CD4-positive, alpha-beta memory T cell (primary cell): ENCODE results near the gene ALDH1A1. TPM values are rescaled to one million over a fixed set of nuclear protein-coding genes. Genes with fewer than 3 reads are reported as not detected.
"Not testable (repeated sequence)": the region's sequence is repeated elsewhere in the genome, so short reads cannot be mapped to it uniquely, and the experiment has no call there.

ENCODE experiments used
- CTCF ChIA-PET: fragments of 350-600 bp; sonication (Branson Sonifier 250); formaldehyde crosslinking; loops from one replicate; lab custom pipeline; 2021; ENCODE audit warnings: inconsistent platforms; ENCODE audit not compliant: partially characterized antibody; lab: Charles Lee
- POLR2A ChIA-PET: fragments of 350-600 bp; sonication (Branson Sonifier 250); formaldehyde crosslinking; loops from one replicate; lab custom pipeline; 2021; ENCODE audit not compliant: partially characterized antibody; lab: Charles Lee
- DNase-seq, 5 donors: peaks; one replicate each; pipeline versions ENCODE4 v3.0.0 to v3.0.0-alpha.2; 2020 to 2022; ENCODE audit warnings: mixed read lengths in 1 of 5
- H3K27ac ChIP-seq: one replicate; pipeline ENCODE4 v1.7.0; 2013; ENCODE audit warnings: low read depth, low read length
- H3K27me3 ChIP-seq: 2 replicates; pipeline ENCODE4 v1.7.0; 2013; ENCODE audit warnings: mild to moderate bottlenecking, low read length, moderate library complexity; ENCODE audit not compliant: insufficient read depth
- H3K36me3 ChIP-seq: 2 replicates; pipeline ENCODE4 v1.7.0; 2013; ENCODE audit warnings: mild to moderate bottlenecking, low read length, moderate library complexity; ENCODE audit not compliant: insufficient read depth
- H3K4me1 ChIP-seq: 2 replicates; pipeline ENCODE4 v1.7.0; 2013; ENCODE audit warnings: mild to moderate bottlenecking, low read length, moderate library complexity; ENCODE audit not compliant: insufficient read depth
- H3K4me3 ChIP-seq, 2 donors: one replicate each; pipeline ENCODE4 v1.7.0; 2013; ENCODE audit warnings: low read length in 2 of 2, mild to moderate bottlenecking in 1 of 2
- H3K9me3 ChIP-seq, 2 donors: one replicate each; pipeline ENCODE4 v1.7.0; 2013; ENCODE audit warnings: low read length in 2 of 2, control low read depth in 1 of 2; ENCODE audit not compliant: control insufficient read depth in 1 of 2
- H3K27ac Mint-ChIP-seq, 7 donors: one replicate each; pipeline ENCODE4 v1.8.0; 2020 to 2021; ENCODE audit warnings: mixed read lengths in 7 of 7, mild to moderate bottlenecking in 6 of 7, inconsistent platforms in 3 of 7, moderate library complexity in 3 of 7
- H3K27me3 Mint-ChIP-seq, 2 donors: one replicate each; pipeline ENCODE4 v1.8.0; 2020 to 2021; ENCODE audit warnings: mixed read lengths in 2 of 2
- H3K36me3 Mint-ChIP-seq, 2 donors: one replicate each; pipeline ENCODE4 v1.8.0; 2020 to 2021; ENCODE audit warnings: mixed read lengths in 2 of 2, inconsistent platforms in 1 of 2, mild to moderate bottlenecking in 1 of 2
- H3K4me1 Mint-ChIP-seq, 4 donors: one replicate each; pipeline ENCODE4 v1.8.0; 2020 to 2021; ENCODE audit warnings: mixed read lengths in 4 of 4, mild to moderate bottlenecking in 1 of 4
- H3K4me3 Mint-ChIP-seq, 8 donors: one replicate each; pipeline ENCODE4 v1.8.0; 2020 to 2021; ENCODE audit warnings: mixed read lengths in 8 of 8, mild to moderate bottlenecking in 7 of 8, moderate library complexity in 6 of 8, inconsistent platforms in 3 of 8
- H3K9me3 Mint-ChIP-seq, 8 donors: one replicate each; pipeline ENCODE4 v1.8.0; 2020 to 2021; ENCODE audit warnings: mixed read lengths in 8 of 8, mild to moderate bottlenecking in 5 of 8, inconsistent platforms in 3 of 8, moderate library complexity in 1 of 8
- intact Hi-C: fragments of 100-400 bp; cut with micrococcal nuclease; formaldehyde crosslinking; loops from one replicate; pipeline ENCODE4 v1.15.1; 2023
- polyA plus RNA-seq, 2 donors: library from polyadenylated mRNA; unstranded; fragments of 300-500 nt; fragmentation: Illumina TruSeq; gene quantifications; one replicate each; pipeline ENCODE4 v1.2.3, GENCODE V29; 2021
- total RNA-seq, 2 experiments: library from RNA; stranded (reverse); gene quantifications; one replicate each; pipeline ENCODE4 v1.2.3, GENCODE V29; 2021

ALDH1A1 gene
- total and polyA plus RNA-seq, 4 experiments from 2014 or later = 0.44 to 1.2 TPM; not detected in 2

DNA sequence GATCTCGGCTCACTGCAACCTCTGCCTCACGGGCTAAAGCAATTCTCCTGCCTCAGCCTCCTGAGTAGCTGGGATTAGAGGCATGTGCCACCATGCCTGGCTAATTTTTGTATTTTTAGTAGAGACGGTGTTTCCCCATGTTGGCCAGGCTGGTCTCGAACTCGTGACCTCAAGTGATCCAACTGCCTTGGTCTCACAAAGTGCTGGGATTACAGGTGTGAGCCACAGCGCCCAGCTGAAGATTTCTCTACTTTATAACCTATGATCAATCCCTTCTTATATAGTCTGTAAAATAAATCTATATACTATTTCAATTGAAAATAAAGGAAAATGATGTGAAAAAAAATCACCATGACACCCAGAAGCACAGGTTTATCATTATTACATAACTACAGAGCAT lies 13.3 kb downstream of the ALDH1A1 start:
- H3K27me3 Mint-ChIP-seq, H3K4me3 Mint-ChIP-seq, H3K4me1 Mint-ChIP-seq, H3K27ac Mint-ChIP-seq, H3K27ac ChIP-seq, H3K4me3 ChIP-seq, H3K9me3 Mint-ChIP-seq, H3K9me3 ChIP-seq, DNase-seq, H3K27me3 ChIP-seq, H3K36me3 ChIP-seq, intact Hi-C loops, H3K4me1 ChIP-seq, H3K36me3 Mint-ChIP-seq, POLR2A ChIA-PET: not testable (repeated sequence)
- CTCF ChIA-PET = interaction anchor here (0.7 kb wide), 1 partner anchor 10 kb away, joined by 3 read pairs; no protein-coding TSS in a partner anchor

DNA sequence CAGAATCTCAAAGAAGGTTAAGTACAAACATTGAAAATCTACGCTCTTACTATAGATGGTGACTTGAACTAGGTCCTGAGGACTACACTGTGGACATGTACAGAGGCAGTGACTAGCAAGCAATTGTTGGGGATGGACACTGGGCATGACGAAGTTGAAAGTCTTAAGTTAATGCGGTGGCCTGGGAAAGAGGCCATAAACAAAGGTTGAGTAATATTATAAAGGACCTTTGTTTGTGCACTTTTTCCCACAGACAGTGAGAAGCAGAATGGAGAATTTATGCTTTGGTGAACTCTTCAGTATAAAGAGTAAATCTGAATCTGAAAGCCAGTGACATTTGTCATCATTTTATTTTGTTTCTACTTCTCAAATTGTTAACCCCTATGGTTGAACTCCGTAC lies 15.3 kb downstream of the ALDH1A1 start:
- ChIA-PET POLR2A (no interaction called here), CTCF (no interaction called here)
- H3K4me1 Mint-ChIP-seq = no peaks in the 10 kb centered on the region
- intact Hi-C loops = no loop called here
- no peak for DNase-seq
- peaks cover 0 to 9% of the 10 kb centered on the region in 2 donors for H3K27me3 Mint-ChIP-seq
- no peaks in the 10 kb centered on the region for H3K4me1 ChIP-seq
- no peaks in the 10 kb centered on the region for H3K9me3 ChIP-seq
- no peak overlapping the region for H3K27ac ChIP-seq
- H3K36me3 Mint-ChIP-seq = no peaks in the 10 kb centered on the region
- H3K4me3 ChIP-seq = no peak overlapping the region
- peaks cover 0 to 2% (median 0%) of the 10 kb centered on the region in 8 donors for H3K9me3 Mint-ChIP-seq
- H3K27me3 ChIP-seq = no peaks in the 10 kb centered on the region
- no peak overlapping the region for H3K27ac Mint-ChIP-seq
- no peaks in the 10 kb centered on the region for H3K36me3 ChIP-seq
- no peak overlapping the region for H3K4me3 Mint-ChIP-seq

DNA sequence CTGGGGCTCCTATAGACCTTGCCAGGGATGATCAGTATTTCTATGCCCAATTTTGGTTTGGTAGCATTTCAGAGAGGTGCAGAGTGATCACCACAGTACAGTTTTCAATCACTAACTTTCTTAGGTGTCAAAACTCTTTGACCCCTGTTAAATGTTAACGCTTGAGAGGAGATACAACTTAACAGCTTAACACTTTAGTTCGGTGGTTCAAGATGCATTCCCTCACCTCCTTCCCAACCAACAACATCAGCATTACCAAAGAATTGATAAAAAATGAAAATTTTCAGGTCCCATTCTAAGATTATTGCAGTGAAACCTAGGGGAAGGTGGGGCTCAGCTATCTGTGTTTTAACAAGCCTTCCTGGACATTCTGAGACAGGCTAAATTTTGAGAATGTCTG lies 16.2 kb downstream of the ALDH1A1 start:
- H3K27ac Mint-ChIP-seq = no peak overlapping the region
- no peak overlapping the region for H3K4me3 ChIP-seq
- H3K27ac ChIP-seq = no peak overlapping the region
- peaks cover 0 to 5% of the 10 kb centered on the region in 2 donors for H3K27me3 Mint-ChIP-seq
- no peaks in the 10 kb centered on the region for H3K27me3 ChIP-seq
- intact Hi-C loops = no loop called here
- no peaks in the 10 kb centered on the region for H3K36me3 ChIP-seq
- no peaks in the 10 kb centered on the region for H3K4me1 ChIP-seq
- DNase-seq = no peak
- POLR2A ChIA-PET = no interaction called here
- no peaks in the 10 kb centered on the region for H3K9me3 ChIP-seq
- H3K36me3 Mint-ChIP-seq = no peaks in the 10 kb centered on the region
- CTCF ChIA-PET = no interaction called here
- no peak overlapping the region for H3K4me3 Mint-ChIP-seq
- H3K4me1 Mint-ChIP-seq = no peaks in the 10 kb centered on the region
- peaks cover 0 to 2% (median 0%) of the 10 kb centered on the region in 8 donors for H3K9me3 Mint-ChIP-seq

DNA sequence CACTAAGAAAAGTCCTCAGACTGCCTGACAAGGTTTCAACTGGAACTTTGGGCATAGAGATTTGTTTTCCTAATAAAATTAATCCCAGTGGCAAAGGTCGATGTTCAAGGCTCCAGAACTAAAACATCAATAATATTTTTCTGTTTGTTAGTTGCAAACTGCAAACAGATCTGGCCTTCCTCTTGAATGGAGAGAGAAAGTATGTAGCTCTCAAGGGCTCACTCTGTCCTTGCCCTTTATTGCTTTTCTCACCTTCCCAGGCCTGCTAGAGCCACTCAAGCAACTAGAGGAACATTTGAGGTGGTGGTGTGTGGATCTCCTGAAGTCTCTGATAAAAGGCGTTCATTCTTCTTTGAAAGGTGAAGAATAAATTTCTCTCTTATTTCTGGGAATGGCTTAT lies 16.6 kb downstream of the ALDH1A1 start:
- Histone ChIP-seq H3K27me3 (no peaks in the 10 kb centered on the region), H3K4me1 (no peaks in the 10 kb centered on the region), H3K4me3 (no peak overlapping the region), H3K9me3 (no peaks in the 10 kb centered on the region), H3K27ac (no peak overlapping the region), H3K36me3 (no peaks in the 10 kb centered on the region)
- Mint-ChIP-seq H3K9me3 (peaks cover 0 to 2% (median 0%) of the 10 kb centered on the region in 8 donors), H3K4me3 (no peak overlapping the region), H3K27ac (no peak overlapping the region), H3K36me3 (no peaks in the 10 kb centered on the region), H3K27me3 (peaks cover 0 to 2% of the 10 kb centered on the region in 2 donors), H3K4me1 (no peaks in the 10 kb centered on the region)
- intact Hi-C loops = no loop called here
- ChIA-PET CTCF (no interaction called here), POLR2A (no interaction called here)
- DNase-seq = no peak

DNA sequence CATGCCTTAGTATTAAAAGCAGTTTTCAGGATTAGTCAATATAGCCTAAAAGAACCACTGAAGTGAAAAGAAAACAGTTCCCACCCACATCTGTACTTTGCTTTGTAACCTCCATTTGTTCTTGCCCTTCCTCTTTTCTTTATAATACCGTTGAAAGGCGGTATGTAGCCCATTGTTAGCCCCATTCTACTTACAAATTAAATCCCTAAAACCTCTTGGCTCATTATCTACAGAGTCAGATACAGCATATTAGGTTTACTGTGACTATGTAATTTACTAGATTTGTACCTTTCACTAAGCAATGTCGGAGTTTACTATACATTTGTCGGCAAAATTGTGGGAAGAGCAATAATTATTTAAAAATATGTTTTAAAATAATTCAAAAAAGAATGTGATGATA lies 17.3 kb downstream of the ALDH1A1 start:
- no peaks in the 10 kb centered on the region for H3K4me1 Mint-ChIP-seq
- H3K27ac Mint-ChIP-seq = no peak overlapping the region
- no peak overlapping the region for H3K27ac ChIP-seq
- H3K27me3 ChIP-seq = no peaks in the 10 kb centered on the region
- no peaks in the 10 kb centered on the region for H3K36me3 ChIP-seq
- POLR2A ChIA-PET = no interaction called here
- H3K4me1 ChIP-seq = no peaks in the 10 kb centered on the region
- H3K4me3 Mint-ChIP-seq = no peak overlapping the region
- H3K9me3 ChIP-seq = no peaks in the 10 kb centered on the region
- H3K27me3 Mint-ChIP-seq = peaks cover 0 to 2% of the 10 kb centered on the region in 2 donors
- CTCF ChIA-PET = no interaction called here
- no peaks in the 10 kb centered on the region for H3K36me3 Mint-ChIP-seq
- no peak for DNase-seq
- no peak overlapping the region for H3K4me3 ChIP-seq
- peaks cover 0 to 2% (median 0%) of the 10 kb centered on the region in 8 donors for H3K9me3 Mint-ChIP-seq
- intact Hi-C loops = no loop called here

DNA sequence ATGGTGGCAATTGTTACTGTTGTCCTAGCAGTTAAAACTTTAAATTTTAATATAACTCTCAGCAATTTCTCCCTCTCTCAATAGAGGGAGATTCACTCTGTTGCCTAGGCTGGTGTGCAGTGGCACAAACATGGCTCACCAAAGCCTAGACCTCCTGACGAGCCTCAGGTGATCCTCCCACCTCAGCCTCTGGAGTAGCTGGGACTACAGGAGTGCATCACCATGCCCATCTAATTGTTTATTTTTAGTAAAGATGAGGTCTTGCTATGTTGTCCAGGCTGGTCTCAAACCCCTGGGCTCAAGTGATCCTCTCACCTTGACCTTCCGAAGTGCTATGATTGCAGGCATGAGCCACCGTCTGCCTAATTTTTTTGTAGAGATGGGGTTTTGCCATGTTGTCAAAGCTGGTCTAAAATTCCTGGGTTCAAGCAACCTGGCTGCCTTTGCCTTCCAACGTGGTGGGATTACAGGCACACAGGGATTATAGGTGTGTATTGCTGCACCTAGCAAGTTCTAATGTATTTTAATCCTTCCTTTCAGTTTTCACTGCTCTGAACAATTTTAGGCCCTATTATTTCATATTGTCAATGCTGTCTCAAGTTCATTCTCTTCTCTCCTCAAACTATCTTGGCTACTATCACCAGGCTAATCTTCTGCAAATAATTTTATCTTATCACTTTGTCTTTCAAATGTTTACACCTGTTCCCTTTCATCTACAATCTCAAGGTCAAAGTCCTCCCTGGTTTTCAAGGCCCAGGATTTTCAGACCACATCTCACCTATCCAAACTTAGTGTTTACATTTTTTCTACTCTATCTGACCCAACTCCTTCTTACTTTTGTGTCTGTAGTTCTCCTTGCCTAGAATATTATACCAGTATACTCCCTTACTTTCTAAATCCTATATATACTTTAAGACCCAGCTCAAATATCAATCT lies 18.9 kb downstream of the ALDH1A1 start:
- Mint-ChIP-seq H3K9me3 (peaks cover 0 to 2% (median 0%) of the 10 kb centered on the region in 8 donors), H3K36me3 (no peaks in the 10 kb centered on the region), H3K27me3 (peaks cover 0 to 2% of the 10 kb centered on the region in 2 donors), H3K4me3 (no peak overlapping the region), H3K4me1 (no peaks in the 10 kb centered on the region), H3K27ac (no peak overlapping the region)
- intact Hi-C loops = no loop called here
- no peak overlapping the region for H3K4me3 ChIP-seq
- H3K9me3 ChIP-seq = no peaks in the 10 kb centered on the region
- no peaks in the 10 kb centered on the region for H3K27me3 ChIP-seq
- ChIA-PET CTCF (no interaction called here), POLR2A (no interaction called here)
- no peak for DNase-seq
- H3K27ac ChIP-seq = no peak overlapping the region
- no peaks in the 10 kb centered on the region for H3K4me1 ChIP-seq
- H3K36me3 ChIP-seq = no peaks in the 10 kb centered on the region

DNA sequence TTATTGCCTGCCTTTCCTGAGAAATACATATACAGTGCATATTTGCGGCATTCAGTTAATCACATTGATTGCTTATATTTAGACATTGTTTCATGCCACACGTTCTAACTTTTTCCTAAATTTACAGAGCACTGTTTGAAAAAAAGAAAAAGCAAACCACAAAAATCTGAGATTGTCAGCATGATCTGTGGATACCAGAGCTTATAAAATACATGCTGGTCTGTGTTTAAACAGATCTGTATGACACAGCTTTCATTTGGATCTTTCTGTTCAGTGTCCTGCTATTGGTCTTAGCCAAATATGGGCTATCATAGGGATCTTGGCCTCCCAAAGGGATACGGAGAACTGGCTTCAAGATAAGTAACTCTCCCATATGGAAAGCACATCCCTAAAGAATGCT lies 20.2 kb downstream of the ALDH1A1 start:
- Histone ChIP-seq H3K36me3 (no peaks in the 10 kb centered on the region), H3K4me1 (no peaks in the 10 kb centered on the region), H3K27me3 (no peaks in the 10 kb centered on the region), H3K4me3 (no peak overlapping the region), H3K27ac (no peak overlapping the region), H3K9me3 (no peaks in the 10 kb centered on the region)
- ChIA-PET CTCF (interaction anchor here (1.3 kb wide), 1 partner anchor 14 kb away, joined by 3 read pairs; no protein-coding TSS in a partner anchor), POLR2A (no interaction called here)
- H3K4me1 Mint-ChIP-seq = no peaks in the 10 kb centered on the region
- no peak overlapping the region for H3K4me3 Mint-ChIP-seq
- intact Hi-C loops = no loop called here
- H3K27ac Mint-ChIP-seq = no peak overlapping the region
- peaks cover 0 to 2% of the 10 kb centered on the region in 2 donors for H3K27me3 Mint-ChIP-seq
- peaks cover 0 to 2% (median 0%) of the 10 kb centered on the region in 8 donors for H3K9me3 Mint-ChIP-seq
- H3K36me3 Mint-ChIP-seq = no peaks in the 10 kb centered on the region
- DNase-seq = no peak
